PC-3 (cell line): ENCODE data around the gene TCF12. TPM values are rescaled to one million over a fixed set of nuclear protein-coding genes. Genes with fewer than 3 reads are reported as not detected.

ENCODE experiments used
- ATAC-seq: fragments of 200-7000 bp; cut with Tn5 transposase; 2 replicates; pipeline ENCODE4 v1.9.1; 2020; ENCODE audit warnings: mild to moderate bottlenecking, moderate library complexity
- BruUV-seq: library from RNA; stranded (reverse); fragments of 400-500 nt; replicated peaks from 2 replicates; lab custom pipeline; 2021; lab: Mats Ljungman, UMichigan
- CTCF ChIA-PET: fragments of 300-600 bp; sonication (Branson Sonifier 250); formaldehyde crosslinking; loops from one replicate; lab custom pipeline; 2022; ENCODE audit warnings: antibody characterized with exemption; lab: Charles Lee
- POLR2A ChIA-PET: fragments of 300-600 bp; sonication (Branson Sonifier 250); formaldehyde crosslinking; loops from one replicate; lab custom pipeline; 2022; ENCODE audit warnings: antibody characterized with exemption; ENCODE audit not compliant: unreplicated experiment; lab: Charles Lee
- DNase-seq: peaks from one replicate; pipeline ENCODE4 v3.0.0-alpha.2; 2015
- H2AFZ ChIP-seq: fragments of 300-600 bp; sonication (generic); 2 replicates; pipeline ENCODE4 v1.6.0; 2016; ENCODE audit warnings: antibody characterized with exemption, low read length
- H3F3A ChIP-seq: fragments of 300-600 bp; sonication (generic); one replicate; pipeline ENCODE4 v1.6.0; 2017; ENCODE audit warnings: antibody characterized with exemption, low read length, control low read depth, mild to moderate bottlenecking; ENCODE audit not compliant: unreplicated experiment
- H3K27ac ChIP-seq: fragments of 300-600 bp; sonication (generic); 2 replicates; pipeline ENCODE4 v1.5.1; 2016; ENCODE audit warnings: mild to moderate bottlenecking, low read length
- H3K27me3 ChIP-seq: fragments of 300-600 bp; sonication (generic); 2 replicates; pipeline ENCODE4 v1.6.1; 2016; ENCODE audit warnings: low read length, mixed read lengths
- H3K36me3 ChIP-seq: fragments of 300-600 bp; sonication (generic); 2 replicates; pipeline ENCODE4 v1.6.1; 2016; ENCODE audit warnings: low read depth, mixed run types, low read length, mixed read lengths
- H3K4me1 ChIP-seq: fragments of 300-600 bp; sonication (generic); 2 replicates; pipeline ENCODE4 v1.5.1; 2016; ENCODE audit warnings: low read length; ENCODE audit not compliant: insufficient read depth
- H3K4me2 ChIP-seq: fragments of 300-600 bp; sonication (generic); 2 replicates; pipeline ENCODE4 v1.6.0; 2016; ENCODE audit warnings: low read length
- H3K4me3 ChIP-seq: fragments of 300-600 bp; sonication (generic); 2 replicates; pipeline ENCODE4 v1.5.1; 2016; ENCODE audit warnings: mild to moderate bottlenecking, low read length, mixed read lengths
- H3K79me2 ChIP-seq: fragments of 300-600 bp; sonication (generic); 2 replicates; pipeline ENCODE4 v1.6.1; 2017; ENCODE audit warnings: low read length, mixed read lengths
- H3K9ac ChIP-seq: fragments of 300-600 bp; sonication (generic); 2 replicates; pipeline ENCODE4 v1.6.0; 2016; ENCODE audit warnings: mild to moderate bottlenecking, low read length
- H3K9me2 ChIP-seq: fragments of 300-600 bp; sonication (generic); replicated peaks from 2 replicates; pipeline ENCODE4 v1.6.1; 2016; ENCODE audit warnings: mixed run types, low read length, mixed read lengths
- H3K9me3 ChIP-seq: fragments of 300-600 bp; sonication (generic); 2 replicates; pipeline ENCODE4 v1.6.1; 2016; ENCODE audit warnings: low read length, mixed read lengths
- H4K20me1 ChIP-seq: fragments of 300-600 bp; sonication (generic); 2 replicates; pipeline ENCODE4 v1.6.1; 2016; ENCODE audit warnings: low read length, mixed read lengths
- EZH2 ChIP-seq: fragments of 300-600 bp; sonication (generic); IDR thresholded peaks from one replicate; pipeline ENCODE4 v1.6.1; 2017; ENCODE audit warnings: antibody characterized with exemption, mild to moderate bottlenecking, low read length; ENCODE audit not compliant: unreplicated experiment
- EZH2phosphoT487 ChIP-seq: fragments of 300-600 bp; sonication (generic); IDR thresholded peaks from 2 replicates; pipeline ENCODE4 v1.6.1; 2018; ENCODE audit warnings: mild to moderate bottlenecking, antibody characterized with exemption, low read length, borderline replicate concordance
- intact Hi-C: fragments of 100-400 bp; cut with micrococcal nuclease; formaldehyde crosslinking; loops from 2 replicates; pipeline ENCODE4 v1.9.0; 2023
- total RNA-seq: library from RNA; depleted of rRNA; stranded (reverse); fragments of >200 nt; gene quantifications from 2 replicates; pipeline ENCODE4 v1.2.3, GENCODE V29; 2014
- TF ChIP-seq, protein P1 (sequence below): fragments of 300-600 bp; sonication (generic); conservative IDR thresholded peaks from 2 replicates; pipeline ENCODE4 v1.5.1; 2017; ENCODE audit warnings: antibody characterized with exemption, low read depth, mild to moderate bottlenecking, low read length

TCF12 gene
- total RNA-seq, 1 experiment from 2014 or later, result 103 TPM

DNA sequence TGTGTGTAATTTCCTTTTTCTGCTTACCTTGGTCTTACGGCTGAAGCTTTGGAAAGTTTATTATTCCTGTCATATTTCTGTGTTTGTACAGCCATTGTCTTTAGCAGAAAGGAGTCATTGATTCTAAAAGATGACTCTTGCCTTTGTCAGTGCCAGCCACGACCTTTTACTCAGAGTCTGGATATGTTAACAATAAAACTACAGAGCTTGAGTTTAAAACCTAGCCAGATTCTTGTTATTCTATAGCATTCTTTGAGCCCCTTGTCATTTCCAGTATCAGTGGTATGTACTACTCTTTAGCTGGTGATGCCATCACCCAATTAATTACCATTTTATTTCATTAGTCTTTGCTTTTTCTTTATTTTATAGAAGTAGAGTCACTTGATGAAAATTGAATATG, 142.4 kb downstream of the TCF12 start:
- Histone ChIP-seq H3K9me3 (no peaks in the 10 kb centered on the region), H4K20me1 (no peaks in the 10 kb centered on the region), H3K9me2 (no peaks in the 10 kb centered on the region), H3K4me2 (peak overlapping the region; percentile 73), H3K4me3 (peak overlapping the region; percentile 13; the same call in 1 of the 2 replicates), H3F3A (no peaks in the 10 kb centered on the region), H3K9ac (peak overlapping the region; percentile 57), H3K79me2 (peaks cover 45% of the 10 kb centered on the region), H3K4me1 (peaks cover 40% of the 10 kb centered on the region), H3K27ac (peak overlapping the region; percentile 94), H2AFZ (no peak overlapping the region), H3K36me3 (no peaks in the 10 kb centered on the region), H3K27me3 (no peaks in the 10 kb centered on the region)
- POLR2A ChIA-PET, result no interaction called here
- no TSS peak for BruUV-seq
- TF ChIP-seq EZH2phosphoT487 (no peak), EZH2 (no peak)
- TF ChIP-seq, protein P1, sequence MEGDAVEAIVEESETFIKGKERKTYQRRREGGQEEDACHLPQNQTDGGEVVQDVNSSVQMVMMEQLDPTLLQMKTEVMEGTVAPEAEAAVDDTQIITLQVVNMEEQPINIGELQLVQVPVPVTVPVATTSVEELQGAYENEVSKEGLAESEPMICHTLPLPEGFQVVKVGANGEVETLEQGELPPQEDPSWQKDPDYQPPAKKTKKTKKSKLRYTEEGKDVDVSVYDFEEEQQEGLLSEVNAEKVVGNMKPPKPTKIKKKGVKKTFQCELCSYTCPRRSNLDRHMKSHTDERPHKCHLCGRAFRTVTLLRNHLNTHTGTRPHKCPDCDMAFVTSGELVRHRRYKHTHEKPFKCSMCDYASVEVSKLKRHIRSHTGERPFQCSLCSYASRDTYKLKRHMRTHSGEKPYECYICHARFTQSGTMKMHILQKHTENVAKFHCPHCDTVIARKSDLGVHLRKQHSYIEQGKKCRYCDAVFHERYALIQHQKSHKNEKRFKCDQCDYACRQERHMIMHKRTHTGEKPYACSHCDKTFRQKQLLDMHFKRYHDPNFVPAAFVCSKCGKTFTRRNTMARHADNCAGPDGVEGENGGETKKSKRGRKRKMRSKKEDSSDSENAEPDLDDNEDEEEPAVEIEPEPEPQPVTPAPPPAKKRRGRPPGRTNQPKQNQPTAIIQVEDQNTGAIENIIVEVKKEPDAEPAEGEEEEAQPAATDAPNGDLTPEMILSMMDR, result no peak
- intact Hi-C loops, result no loop called here
- CTCF ChIA-PET, result interaction anchor here (0.8 kb wide), 1 partner anchor 29 kb away, joined by 4 read pairs; no protein-coding TSS in a partner anchor
- ATAC-seq (peak; percentile 97), DNase-seq (peak; percentile 84)

DNA sequence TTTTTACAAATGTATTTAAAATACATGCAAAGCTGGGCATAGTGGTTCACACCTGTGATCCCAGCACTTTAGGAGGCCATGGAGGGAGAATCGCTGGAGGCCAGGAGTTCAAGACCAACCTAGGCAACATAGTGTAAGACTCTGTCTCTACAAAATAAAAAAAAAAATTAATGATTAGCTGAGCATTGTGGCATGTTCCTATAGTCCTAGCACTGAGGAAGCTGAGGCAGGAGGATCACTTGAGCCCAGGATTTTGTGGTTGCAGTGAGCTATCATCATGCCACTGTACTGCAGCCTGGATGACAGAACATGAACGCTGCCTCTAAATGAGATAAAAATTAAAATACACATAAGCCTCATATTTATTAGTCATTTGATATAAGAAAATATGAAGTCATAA, 142.8 kb downstream of the TCF12 start:
- H3K9me3 ChIP-seq, result no peaks in the 10 kb centered on the region
- H3K9me2 ChIP-seq, result no peaks in the 10 kb centered on the region
- TF ChIP-seq, protein P1, result no peak
- TF ChIP-seq EZH2, result no peak
- TF ChIP-seq EZH2phosphoT487, result no peak
- no peaks in the 10 kb centered on the region for H4K20me1 ChIP-seq
- intact Hi-C loops, result no loop called here
- no TSS peak for BruUV-seq
- H3K4me3 ChIP-seq, result peak overlapping the region; percentile 13; the same call in 1 of the 2 replicates
- H2AFZ ChIP-seq, result no peak overlapping the region
- H3K27me3 ChIP-seq, result no peaks in the 10 kb centered on the region
- peak overlapping the region; percentile 94 for H3K27ac ChIP-seq
- POLR2A ChIA-PET, result no interaction called here
- CTCF ChIA-PET, result no interaction called here
- H3K4me1 ChIP-seq, result peaks cover 40% of the 10 kb centered on the region
- H3K79me2 ChIP-seq, result peaks cover 45% of the 10 kb centered on the region
- no peaks in the 10 kb centered on the region for H3F3A ChIP-seq
- H3K36me3 ChIP-seq, result no peaks in the 10 kb centered on the region
- peak overlapping the region; percentile 73 for H3K4me2 ChIP-seq
- DNase-seq (no peak), ATAC-seq (peak; percentile 8; the same call in 1 of the 2 replicates)
- peak overlapping the region; percentile 57 for H3K9ac ChIP-seq

DNA sequence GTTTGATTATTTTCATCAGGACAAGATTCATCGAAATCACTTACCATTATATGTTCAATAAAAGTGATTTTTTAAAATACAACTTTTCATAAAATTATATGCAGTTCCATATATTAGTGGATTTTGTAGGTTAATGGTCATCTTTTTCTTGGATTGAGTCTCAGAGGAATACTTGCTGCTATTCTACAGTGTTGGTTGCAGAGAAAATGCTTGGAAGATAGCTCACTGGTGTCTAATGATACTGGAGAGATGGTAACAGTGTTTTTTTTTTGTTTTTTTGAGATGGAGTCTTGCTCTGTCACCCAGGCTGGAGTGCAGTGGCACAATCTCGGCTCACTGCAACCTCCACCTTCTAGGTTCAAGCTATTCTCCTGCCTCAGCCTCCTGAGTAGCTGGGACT, 143.3 kb downstream of the TCF12 start:
- ChIA-PET CTCF (no interaction called here), POLR2A (no interaction called here)
- TF ChIP-seq EZH2, result no peak
- TF ChIP-seq EZH2phosphoT487, result no peak
- TF ChIP-seq, protein P1, result no peak
- peaks cover 44% of the 10 kb centered on the region for H3K79me2 ChIP-seq
- no peaks in the 10 kb centered on the region for H4K20me1 ChIP-seq
- no peaks in the 10 kb centered on the region for H3K9me3 ChIP-seq
- no peaks in the 10 kb centered on the region for H3K27me3 ChIP-seq
- intact Hi-C loops, result no loop called here
- H3K4me3 ChIP-seq, result no peak overlapping the region
- no peak for DNase-seq
- no peaks in the 10 kb centered on the region for H3F3A ChIP-seq
- H2AFZ ChIP-seq, result no peak overlapping the region
- H3K9ac ChIP-seq, result peak overlapping the region; percentile 57; the same call in 1 of the 2 replicates
- H3K4me1 ChIP-seq, result peaks cover 40% of the 10 kb centered on the region
- BruUV-seq, result no TSS peak
- peak overlapping the region; percentile 94 for H3K27ac ChIP-seq
- no peak for ATAC-seq
- peak overlapping the region; percentile 73 for H3K4me2 ChIP-seq
- H3K36me3 ChIP-seq, result no peaks in the 10 kb centered on the region
- no peaks in the 10 kb centered on the region for H3K9me2 ChIP-seq
